Liver (tissue), 9 donors: Measurements from ENCODE around the gene NEB. TPM values are rescaled to one million over a fixed set of nuclear protein-coding genes. Genes with fewer than 3 reads are reported as not detected.

Experiments
- DNase-seq: peaks from one replicate; pipeline ENCODE4 v3.0.0-alpha.2; 2017; ENCODE audit warnings: low spot score
- H3K27ac ChIP-seq, 2 donors: one replicate each; pipeline ENCODE4 v1.7.0; 2013; ENCODE audit warnings: inconsistent platforms in 2 of 2, low read length in 2 of 2, control low read depth in 1 of 2, low read depth in 1 of 2, mild to moderate bottlenecking in 1 of 2
- H3K27me3 ChIP-seq, 4 donors: one replicate each; pipeline versions ENCODE4 v1.6.1 to v1.7.0; 2013; ENCODE audit warnings: low read length in 3 of 4, inconsistent platforms in 1 of 4, mild to moderate bottlenecking in 1 of 4, moderate library complexity in 1 of 4; ENCODE audit not compliant: control insufficient read depth in 4 of 4, insufficient read depth in 4 of 4
- H3K36me3 ChIP-seq, 4 donors: one replicate each; pipeline versions ENCODE4 v1.6.1 to v1.7.0; 2013; ENCODE audit warnings: low read length in 3 of 4, mild to moderate bottlenecking in 3 of 4, low read depth in 1 of 4, moderate library complexity in 1 of 4; ENCODE audit not compliant: control insufficient read depth in 4 of 4, insufficient read depth in 3 of 4
- H3K4me1 ChIP-seq, 4 donors: one replicate each; pipeline versions ENCODE4 v1.6.1 to v1.7.0; 2013; ENCODE audit warnings: low read length in 3 of 4, mild to moderate bottlenecking in 3 of 4, moderate library complexity in 1 of 4; ENCODE audit not compliant: control insufficient read depth in 4 of 4, insufficient read depth in 4 of 4
- H3K4me3 ChIP-seq, 3 donors: one replicate each; pipeline versions ENCODE4 v1.6.1 to v1.7.0; 2013; ENCODE audit warnings: low read length in 3 of 3, control low read depth in 1 of 3, low read depth in 1 of 3, mild to moderate bottlenecking in 1 of 3
- H3K9ac ChIP-seq, 2 donors: one replicate each; pipeline ENCODE4 v1.7.0; 2013; ENCODE audit warnings: low read length in 2 of 2, mild to moderate bottlenecking in 2 of 2, moderate library complexity in 2 of 2, control low read depth in 1 of 2, low read depth in 1 of 2
- H3K9me3 ChIP-seq, 4 donors: one replicate each; pipeline versions ENCODE4 v1.6.1 to v1.7.0; 2013; ENCODE audit warnings: low read length in 3 of 4; ENCODE audit not compliant: control insufficient read depth in 4 of 4
- ATF3 ChIP-seq: IDR thresholded peaks from 2 replicates; pipeline ENCODE4 v1.6.1; 2016; ENCODE audit warnings: antibody characterized with exemption
- EGR1 ChIP-seq, 2 donors: IDR thresholded peaks; 2 replicates each; pipeline ENCODE4 v1.6.1; 2016 to 2018; ENCODE audit warnings: antibody characterized with exemption in 2 of 2, low read depth in 2 of 2
- FOXA1 ChIP-seq: IDR thresholded peaks from 2 replicates; pipeline ENCODE4 v1.6.1; 2016; ENCODE audit warnings: antibody characterized with exemption
- FOXA2 ChIP-seq: IDR thresholded peaks from 2 replicates; pipeline ENCODE4 v1.6.1; 2016; ENCODE audit warnings: antibody characterized with exemption
- GABPA ChIP-seq, 2 donors: IDR thresholded peaks in 1 of 2; conservative IDR thresholded peaks in 1 of 2; 2 replicates each; pipeline ENCODE4 v1.6.1; 2016; ENCODE audit warnings: antibody characterized with exemption in 2 of 2, mild to moderate bottlenecking in 1 of 2, moderate library complexity in 1 of 2
- HNF4A ChIP-seq, 2 donors: conservative IDR thresholded peaks; 2 replicates each; pipeline ENCODE4 v1.6.1; 2016; ENCODE audit warnings: antibody characterized with exemption in 2 of 2, mild to moderate bottlenecking in 2 of 2
- HNF4G ChIP-seq: IDR thresholded peaks from 2 replicates; pipeline ENCODE4 v1.6.1; 2016; ENCODE audit warnings: antibody characterized with exemption
- JUND ChIP-seq, 2 donors: IDR thresholded peaks; 2 replicates each; pipeline ENCODE4 v1.6.1; 2016; ENCODE audit warnings: antibody characterized with exemption in 2 of 2
- NR2F2 ChIP-seq: IDR thresholded peaks from 2 replicates; pipeline ENCODE4 v1.6.1; 2016; ENCODE audit warnings: antibody characterized with exemption
- RAD21 ChIP-seq, 2 donors: IDR thresholded peaks; 2 replicates each; pipeline ENCODE4 v1.6.1; 2016; ENCODE audit warnings: antibody characterized with exemption in 2 of 2, mild to moderate bottlenecking in 2 of 2
- REST ChIP-seq: IDR thresholded peaks from 2 replicates; pipeline ENCODE4 v1.6.1; 2016; ENCODE audit warnings: antibody characterized with exemption, mild to moderate bottlenecking
- RXRA ChIP-seq, 2 donors: IDR thresholded peaks; 2 replicates each; pipeline ENCODE4 v1.6.1; 2017 to 2018; ENCODE audit warnings: antibody characterized with exemption in 2 of 2, mild to moderate bottlenecking in 1 of 2
- SP1 ChIP-seq: IDR thresholded peaks from 2 replicates; pipeline ENCODE4 v1.6.1; 2018; ENCODE audit warnings: antibody characterized with exemption, mild to moderate bottlenecking
- TAF1 ChIP-seq: conservative IDR thresholded peaks from 2 replicates; pipeline ENCODE4 v1.6.1; 2016; ENCODE audit warnings: antibody characterized with exemption, mild to moderate bottlenecking
- YY1 ChIP-seq: IDR thresholded peaks from 2 replicates; pipeline ENCODE4 v1.6.1; 2016; ENCODE audit warnings: antibody characterized with exemption, mild to moderate bottlenecking
- WGBS: extraction: QIAGEN DNeasy Blood & Tissue Kit; methylation state at CpG from one replicate; pipeline ENCODE4 v1.1.7; 2013; 5-methylcytosine and 5-hydroxymethylcytosine counted together
- polyA plus RNA-seq, 2 donors: library from polyadenylated mRNA; stranded (reverse) in 1 of 2; unstranded in 1 of 2; fragments of 200-250 nt in 1 of 2; fragments of >200 nt in 1 of 2; fragmentation: Nextera tagmentation in 1 of 2; extraction: Ambion mirVana in 1 of 2; gene quantifications; one replicate each; pipeline versions ENCODE4 v1.2.1 to v1.2.3, GENCODE V29; 2013 to 2015
- total RNA-seq, 2 donors: library from RNA; depleted of rRNA; stranded (reverse); fragments of >200 nt; gene quantifications; one replicate each; pipeline ENCODE4 v1.2.3, GENCODE V29; 2014
- TF ChIP-seq, protein P1 (sequence below): IDR thresholded peaks from 2 replicates; pipeline ENCODE4 v1.6.1; 2016; ENCODE audit warnings: antibody characterized with exemption
- TF ChIP-seq, protein P2 (sequence below): fragments of 150-350 bp; IDR thresholded peaks from 2 replicates; pipeline ENCODE4 v1.5.1; 2017; ENCODE audit warnings: improper control_type of control experiment, low read depth, low read length; ENCODE audit not compliant: missing input control
- TF ChIP-seq, protein P3 (sequence below): IDR thresholded peaks from 2 replicates; pipeline ENCODE4 v1.6.1; 2016; ENCODE audit warnings: antibody characterized with exemption
- donor health status: healthy.
- donor health status: healthy.
- donor health status: healthy.
- donor health status: healthy.
- donor health status: healthy.

NEB gene
- total and polyA plus RNA-seq, 4 donors, result 0.28 to 6.4 (median 2.7) TPM

DNA sequence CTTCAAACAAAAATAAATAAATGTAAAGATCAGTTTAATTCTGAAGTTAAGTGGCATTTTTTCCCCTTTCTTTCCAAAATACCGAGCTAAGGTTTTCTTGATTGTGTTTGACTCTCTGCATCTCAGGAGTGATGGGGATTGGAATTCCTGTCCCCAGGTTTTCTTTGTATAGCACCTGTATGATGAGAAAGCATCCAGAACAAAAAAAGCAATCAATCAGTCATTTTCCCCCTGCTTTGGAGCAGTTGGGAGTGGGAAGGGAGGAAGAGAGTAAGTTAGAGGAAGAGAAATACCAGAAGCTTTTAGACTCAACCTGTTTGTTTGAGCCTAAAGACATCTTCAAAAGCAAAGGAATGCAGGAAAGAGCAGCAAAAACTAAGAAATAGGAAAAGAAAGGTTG is 236.1 kb downstream of the NEB start:
- Histone ChIP-seq H3K27ac (no peak overlapping the region), H3K9me3 (no peaks in the 10 kb centered on the region), H3K36me3 (no peaks in the 10 kb centered on the region), H3K9ac (no peak overlapping the region), H3K4me3 (no peak overlapping the region), H3K4me1 (no peaks in the 10 kb centered on the region), H3K27me3 (no peaks in the 10 kb centered on the region)
- DNase-seq, result no peak
- TF ChIP-seq JUND (IDR thresholded peaks at IDR 0.05), result no peak
- no peak for TF ChIP-seq YY1
- TF ChIP-seq SP1, result no peak
- no peak for TF ChIP-seq HNF4A (conservative IDR thresholded peaks at IDR 0.05)
- no peak for TF ChIP-seq EGR1 (IDR thresholded peaks at IDR 0.05; ENCODE audit: low read depth in 2 of 2)
- TF ChIP-seq RAD21 (IDR thresholded peaks at IDR 0.05), result no peak
- no peak for TF ChIP-seq NR2F2
- no peak for TF ChIP-seq FOXA2
- TF ChIP-seq, protein P1, sequence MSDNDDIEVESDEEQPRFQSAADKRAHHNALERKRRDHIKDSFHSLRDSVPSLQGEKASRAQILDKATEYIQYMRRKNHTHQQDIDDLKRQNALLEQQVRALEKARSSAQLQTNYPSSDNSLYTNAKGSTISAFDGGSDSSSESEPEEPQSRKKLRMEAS, result no peak
- TF ChIP-seq, protein P2, sequence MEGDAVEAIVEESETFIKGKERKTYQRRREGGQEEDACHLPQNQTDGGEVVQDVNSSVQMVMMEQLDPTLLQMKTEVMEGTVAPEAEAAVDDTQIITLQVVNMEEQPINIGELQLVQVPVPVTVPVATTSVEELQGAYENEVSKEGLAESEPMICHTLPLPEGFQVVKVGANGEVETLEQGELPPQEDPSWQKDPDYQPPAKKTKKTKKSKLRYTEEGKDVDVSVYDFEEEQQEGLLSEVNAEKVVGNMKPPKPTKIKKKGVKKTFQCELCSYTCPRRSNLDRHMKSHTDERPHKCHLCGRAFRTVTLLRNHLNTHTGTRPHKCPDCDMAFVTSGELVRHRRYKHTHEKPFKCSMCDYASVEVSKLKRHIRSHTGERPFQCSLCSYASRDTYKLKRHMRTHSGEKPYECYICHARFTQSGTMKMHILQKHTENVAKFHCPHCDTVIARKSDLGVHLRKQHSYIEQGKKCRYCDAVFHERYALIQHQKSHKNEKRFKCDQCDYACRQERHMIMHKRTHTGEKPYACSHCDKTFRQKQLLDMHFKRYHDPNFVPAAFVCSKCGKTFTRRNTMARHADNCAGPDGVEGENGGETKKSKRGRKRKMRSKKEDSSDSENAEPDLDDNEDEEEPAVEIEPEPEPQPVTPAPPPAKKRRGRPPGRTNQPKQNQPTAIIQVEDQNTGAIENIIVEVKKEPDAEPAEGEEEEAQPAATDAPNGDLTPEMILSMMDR, result no peak
- no peak for TF ChIP-seq REST
- TF ChIP-seq FOXA1, result no peak
- TF ChIP-seq ATF3, result no peak
- TF ChIP-seq GABPA (IDR thresholded peaks at IDR 0.05 in 1 of 2, conservative IDR thresholded peaks at IDR 0.05 in 1 of 2), result no peak
- no peak for TF ChIP-seq TAF1
- no peak for TF ChIP-seq HNF4G
- TF ChIP-seq, protein P3, sequence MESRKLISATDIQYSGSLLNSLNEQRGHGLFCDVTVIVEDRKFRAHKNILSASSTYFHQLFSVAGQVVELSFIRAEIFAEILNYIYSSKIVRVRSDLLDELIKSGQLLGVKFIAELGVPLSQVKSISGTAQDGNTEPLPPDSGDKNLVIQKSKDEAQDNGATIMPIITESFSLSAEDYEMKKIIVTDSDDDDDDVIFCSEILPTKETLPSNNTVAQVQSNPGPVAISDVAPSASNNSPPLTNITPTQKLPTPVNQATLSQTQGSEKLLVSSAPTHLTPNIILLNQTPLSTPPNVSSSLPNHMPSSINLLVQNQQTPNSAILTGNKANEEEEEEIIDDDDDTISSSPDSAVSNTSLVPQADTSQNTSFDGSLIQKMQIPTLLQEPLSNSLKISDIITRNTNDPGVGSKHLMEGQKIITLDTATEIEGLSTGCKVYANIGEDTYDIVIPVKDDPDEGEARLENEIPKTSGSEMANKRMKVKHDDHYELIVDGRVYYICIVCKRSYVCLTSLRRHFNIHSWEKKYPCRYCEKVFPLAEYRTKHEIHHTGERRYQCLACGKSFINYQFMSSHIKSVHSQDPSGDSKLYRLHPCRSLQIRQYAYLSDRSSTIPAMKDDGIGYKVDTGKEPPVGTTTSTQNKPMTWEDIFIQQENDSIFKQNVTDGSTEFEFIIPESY, result no peak
- no peak for TF ChIP-seq RXRA (IDR thresholded peaks at IDR 0.05)
- WGBS, result 96% methylated on average over 1 of the region's 1 CpG
